ENCODE data around the gene MBNL1. TPM values are rescaled to one million over a fixed set of nuclear protein-coding genes. Genes with fewer than 3 reads are reported as not detected.

The MBNL1 gene
- total RNA-seq, 1 experiment from 2014 or later: 265 TPM

DNA sequence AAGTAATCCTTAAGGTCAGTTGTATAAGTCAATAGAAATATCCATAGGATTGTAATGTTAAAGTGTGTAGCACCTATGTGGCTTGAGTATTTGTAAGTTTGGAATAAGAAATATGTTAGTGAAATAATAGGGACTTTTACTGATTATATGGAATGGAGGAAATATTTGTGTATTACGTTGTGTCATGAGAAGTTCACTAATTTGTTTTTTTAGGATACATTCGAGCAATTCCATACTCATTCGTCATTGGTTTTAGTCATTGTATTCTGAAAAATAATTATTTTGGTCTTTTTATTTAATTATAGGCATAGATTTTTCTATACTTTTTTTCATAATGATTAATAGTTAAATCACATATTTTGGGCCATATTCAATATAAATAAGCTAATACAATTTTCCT lies 21.0 kb downstream of the MBNL1 start:
- Histone ChIP-seq H3K4me1 (ENCODE audit: low read length) (peaks cover 82% of the 10 kb centered on the region), H3K36me3 (ENCODE audit: insufficient read depth, low read length) (no peaks in the 10 kb centered on the region; the same call in 1 of the 2 replicates), H3K27me3 (ENCODE audit: low read length) (no peaks in the 10 kb centered on the region), H3K79me2 (ENCODE audit: low read length) (peaks cover 97% of the 10 kb centered on the region), H3K9me3 (ENCODE audit: low read length) (no peaks in the 10 kb centered on the region), H3K9ac (ENCODE audit: low read length) (no peak overlapping the region), H3K4me2 (ENCODE audit: low read depth, low read length, poor library complexity, severe bottlenecking) (peak overlapping the region; percentile 44), H2AFZ (ENCODE audit: low read length) (no peak overlapping the region), H3K4me3 (ENCODE audit: low read length) (peak overlapping the region; percentile 3; the same call in 1 of the 2 replicates), H3K27ac (ENCODE audit: low read length) (peak overlapping the region; percentile 61), H4K20me1 (ENCODE audit: insufficient read depth, low read depth, low read length) (0 out of 2 replicates have a peak, but pooled peaks cover 11% of the 10 kb centered on the region), H3K9me2 (replicated peaks; ENCODE audit: insufficient read depth, low read length) (no peaks in the 10 kb centered on the region)
- DNase-seq: no peak

DNA sequence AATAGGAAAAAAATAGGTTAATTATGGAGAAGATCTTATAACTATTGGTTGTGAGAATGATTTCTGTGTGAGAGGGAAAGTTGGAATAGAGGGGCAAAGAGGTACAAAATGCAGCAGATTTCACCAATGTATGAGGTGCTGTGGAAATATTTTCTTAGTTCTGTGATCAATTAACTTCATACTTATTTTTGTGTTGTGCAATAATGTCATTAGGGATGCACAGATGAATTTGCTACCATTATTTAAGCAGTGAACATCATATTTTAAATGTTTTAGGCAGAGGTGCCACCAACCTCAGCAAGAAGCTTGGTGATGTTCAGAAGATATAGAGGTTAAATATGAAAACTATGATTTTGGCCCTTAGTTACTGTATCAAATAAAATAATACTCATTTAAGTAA lies 21.6 kb downstream of the MBNL1 start:
- peak overlapping the region; percentile 61 for H3K27ac ChIP-seq (ENCODE audit: low read length)
- no peaks in the 10 kb centered on the region; the same call in 1 of the 2 replicates for H3K36me3 ChIP-seq (ENCODE audit: insufficient read depth, low read length)
- DNase-seq: no peak
- peak overlapping the region; percentile 3; the same call in 1 of the 2 replicates for H3K4me3 ChIP-seq (ENCODE audit: low read length)
- no peaks in the 10 kb centered on the region for H3K9me2 ChIP-seq (replicated peaks; ENCODE audit: insufficient read depth, low read length)
- no peaks in the 10 kb centered on the region for H3K9me3 ChIP-seq (ENCODE audit: low read length)
- H2AFZ ChIP-seq (ENCODE audit: low read length): no peak overlapping the region
- no peak overlapping the region; the same call in 1 of the 2 replicates for H3K9ac ChIP-seq (ENCODE audit: low read length)
- H4K20me1 ChIP-seq (ENCODE audit: insufficient read depth, low read depth, low read length): 0 out of 2 replicates have a peak, but pooled peaks cover 11% of the 10 kb centered on the region
- peak overlapping the region; percentile 44 for H3K4me2 ChIP-seq (ENCODE audit: low read depth, low read length, poor library complexity, severe bottlenecking)
- no peaks in the 10 kb centered on the region for H3K27me3 ChIP-seq (ENCODE audit: low read length)
- peaks cover 82% of the 10 kb centered on the region for H3K4me1 ChIP-seq (ENCODE audit: low read length)
- H3K79me2 ChIP-seq (ENCODE audit: low read length): peaks cover 97% of the 10 kb centered on the region

DNA sequence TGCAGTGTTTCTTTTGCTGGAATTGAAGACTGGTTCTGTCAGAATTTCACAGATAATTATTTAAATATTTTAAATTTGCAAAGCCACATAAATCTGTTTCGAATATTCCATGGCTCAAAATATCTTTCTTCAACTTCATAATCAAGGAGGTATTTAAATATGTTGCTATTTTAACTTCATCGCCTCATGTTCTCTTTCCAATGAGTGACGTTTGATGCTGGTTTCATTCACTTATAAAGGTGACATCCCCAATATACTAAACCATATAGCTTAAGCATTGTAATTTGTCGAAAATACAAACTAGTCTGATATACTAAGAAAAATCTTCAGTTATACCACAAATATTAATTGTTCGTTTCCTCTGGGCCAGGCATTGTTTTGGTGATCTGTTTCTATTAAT lies 22.5 kb downstream of the MBNL1 start:
- Histone ChIP-seq H4K20me1 (ENCODE audit: insufficient read depth, low read depth, low read length) (0 out of 2 replicates have a peak, but pooled peaks cover 11% of the 10 kb centered on the region), H3K27ac (ENCODE audit: low read length) (peak overlapping the region; percentile 61)

DNA sequence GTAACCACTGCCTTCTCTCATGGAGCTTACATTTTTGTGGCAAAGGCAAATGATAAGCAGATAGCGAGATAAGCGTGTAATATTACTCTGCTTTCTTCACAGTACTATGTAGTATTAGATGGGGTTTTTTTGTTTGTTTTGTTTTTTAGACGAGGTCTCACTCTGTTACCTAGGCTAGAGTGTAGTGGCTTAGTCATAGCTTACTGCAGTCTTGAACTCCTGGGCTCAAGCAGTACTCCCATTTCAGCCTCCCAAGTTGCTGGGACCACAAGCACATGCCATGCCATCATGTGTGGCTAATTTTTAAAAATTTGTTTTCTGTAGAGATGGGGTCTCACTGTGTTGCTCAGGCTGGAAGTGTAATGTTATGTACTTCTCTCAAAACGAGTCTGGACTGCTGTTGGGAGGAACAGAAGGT lies 22.9 kb downstream of the MBNL1 start:
- Histone ChIP-seq H4K20me1 (ENCODE audit: insufficient read depth, low read depth, low read length) (0 out of 2 replicates have a peak, but pooled peaks cover 11% of the 10 kb centered on the region), H2AFZ (ENCODE audit: low read length) (no peak overlapping the region), H3K9me2 (replicated peaks; ENCODE audit: insufficient read depth, low read length) (no peaks in the 10 kb centered on the region), H3K9me3 (ENCODE audit: low read length) (no peaks in the 10 kb centered on the region), H3K4me3 (ENCODE audit: low read length) (no peak overlapping the region), H3K9ac (ENCODE audit: low read length) (no peak overlapping the region), H3K36me3 (ENCODE audit: insufficient read depth, low read length) (no peaks in the 10 kb centered on the region; the same call in 1 of the 2 replicates), H3K27ac (ENCODE audit: low read length) (peak overlapping the region; percentile 61), H3K4me2 (ENCODE audit: low read depth, low read length, poor library complexity, severe bottlenecking) (peak overlapping the region; percentile 44), H3K27me3 (ENCODE audit: low read length) (no peaks in the 10 kb centered on the region), H3K4me1 (ENCODE audit: low read length) (peaks cover 89% of the 10 kb centered on the region), H3K79me2 (ENCODE audit: low read length) (peaks cover 100% of the 10 kb centered on the region)
- no peak for DNase-seq

More for the DNA sequence above, 22.5 kb downstream of the MBNL1 start:
- Histone ChIP-seq H3K9me3 (ENCODE audit: low read length) (no peaks in the 10 kb centered on the region), H2AFZ (ENCODE audit: low read length) (no peak overlapping the region), H3K4me1 (ENCODE audit: low read length) (peaks cover 87% of the 10 kb centered on the region), H3K4me3 (ENCODE audit: low read length) (no peak overlapping the region), H3K79me2 (ENCODE audit: low read length) (peaks cover 98% of the 10 kb centered on the region), H3K36me3 (ENCODE audit: insufficient read depth, low read length) (no peaks in the 10 kb centered on the region; the same call in 1 of the 2 replicates), H3K9ac (ENCODE audit: low read length) (no peak overlapping the region), H3K27me3 (ENCODE audit: low read length) (no peaks in the 10 kb centered on the region), H3K9me2 (replicated peaks; ENCODE audit: insufficient read depth, low read length) (no peaks in the 10 kb centered on the region), H3K4me2 (ENCODE audit: low read depth, low read length, poor library complexity, severe bottlenecking) (peak overlapping the region; percentile 44)
- peak; percentile 62 for DNase-seq

DNA sequence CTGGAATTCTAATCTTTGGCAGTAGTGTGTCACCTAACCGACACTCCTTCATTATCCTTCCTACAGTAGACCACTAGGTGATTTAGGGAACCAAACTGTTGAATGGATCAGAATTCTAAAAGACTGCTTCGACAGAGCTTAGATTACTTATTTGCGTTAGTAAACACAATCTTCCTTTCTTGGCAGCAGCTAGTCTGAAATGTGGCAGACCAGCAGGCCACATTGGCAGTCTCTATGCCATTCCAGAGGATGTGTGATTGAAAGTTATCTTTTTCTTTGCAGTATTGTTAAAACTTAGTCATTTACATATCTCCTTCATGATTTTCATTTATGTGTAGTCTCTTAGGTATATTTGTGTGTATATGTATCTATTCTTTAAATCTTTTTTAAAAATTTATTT lies 23.6 kb downstream of the MBNL1 start:
- H3K27me3 ChIP-seq (ENCODE audit: low read length): no peaks in the 10 kb centered on the region
- no peak overlapping the region for H2AFZ ChIP-seq (ENCODE audit: low read length)
- H3K9me2 ChIP-seq (replicated peaks; ENCODE audit: insufficient read depth, low read length): no peaks in the 10 kb centered on the region
- peak overlapping the region; percentile 61; the same call in 1 of the 2 replicates for H3K27ac ChIP-seq (ENCODE audit: low read length)
- no peak overlapping the region for H3K4me3 ChIP-seq (ENCODE audit: low read length)
- no peak overlapping the region for H3K9ac ChIP-seq (ENCODE audit: low read length)
- H3K4me1 ChIP-seq (ENCODE audit: low read length): peaks cover 91% of the 10 kb centered on the region
- H3K4me2 ChIP-seq (ENCODE audit: low read depth, low read length, poor library complexity, severe bottlenecking): no peak overlapping the region
- 0 out of 2 replicates have a peak, but pooled peaks cover 11% of the 10 kb centered on the region for H4K20me1 ChIP-seq (ENCODE audit: insufficient read depth, low read depth, low read length)
- no peaks in the 10 kb centered on the region for H3K9me3 ChIP-seq (ENCODE audit: low read length)
- no peak for DNase-seq
- H3K36me3 ChIP-seq (ENCODE audit: insufficient read depth, low read length): no peaks in the 10 kb centered on the region; the same call in 1 of the 2 replicates
- peaks cover 100% of the 10 kb centered on the region for H3K79me2 ChIP-seq (ENCODE audit: low read length)

DNA sequence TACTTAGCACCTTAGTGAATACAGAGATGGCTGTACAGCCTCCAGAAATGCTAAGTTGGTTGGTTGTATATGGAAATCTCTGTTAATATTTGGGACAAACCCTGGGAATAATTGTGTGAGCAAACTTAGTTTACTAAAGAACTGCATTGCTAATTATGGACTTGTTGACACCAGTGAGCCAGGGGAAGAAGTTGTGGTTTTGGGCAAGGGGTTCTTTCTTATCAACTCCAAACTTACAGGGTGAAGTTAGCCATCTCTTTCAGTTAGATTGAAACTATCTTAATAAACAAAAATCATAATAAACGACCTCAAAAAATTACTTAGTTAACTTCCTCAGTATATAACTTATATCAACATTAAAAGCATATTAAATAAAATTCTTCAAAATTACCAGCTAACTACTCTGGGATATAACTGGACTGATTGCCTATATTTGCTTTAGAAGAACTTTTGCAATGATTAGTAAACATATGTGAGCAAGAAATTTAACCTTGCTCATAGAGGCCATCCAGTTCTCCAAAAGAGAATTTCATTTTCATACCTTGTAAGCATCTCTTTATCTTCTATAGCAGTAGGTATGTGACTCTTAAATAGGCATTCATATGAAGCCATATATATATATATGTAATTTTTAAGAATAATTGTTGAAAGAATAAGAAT lies 24.7 kb downstream of the MBNL1 start:
- H3K9me2 ChIP-seq (replicated peaks; ENCODE audit: insufficient read depth, low read length): no peaks in the 10 kb centered on the region
- H3K9me3 ChIP-seq (ENCODE audit: low read length): no peaks in the 10 kb centered on the region
- H2AFZ ChIP-seq (ENCODE audit: low read length): no peak overlapping the region
- no peak overlapping the region for H3K9ac ChIP-seq (ENCODE audit: low read length)
- no peaks in the 10 kb centered on the region for H3K27me3 ChIP-seq (ENCODE audit: low read length)
- peaks cover 100% of the 10 kb centered on the region for H3K79me2 ChIP-seq (ENCODE audit: low read length)
- H3K36me3 ChIP-seq (ENCODE audit: insufficient read depth, low read length): no peaks in the 10 kb centered on the region
- H3K4me3 ChIP-seq (ENCODE audit: low read length): no peak overlapping the region
- H3K4me1 ChIP-seq (ENCODE audit: low read length): peaks cover 90% of the 10 kb centered on the region
- DNase-seq: no peak
- peak overlapping the region; percentile 30 for H3K27ac ChIP-seq (ENCODE audit: low read length)
- H4K20me1 ChIP-seq (ENCODE audit: insufficient read depth, low read depth, low read length): 0 out of 2 replicates have a peak, but pooled peaks cover 11% of the 10 kb centered on the region
- H3K4me2 ChIP-seq (ENCODE audit: low read depth, low read length, poor library complexity, severe bottlenecking): peak overlapping the region; percentile 3

DNA sequence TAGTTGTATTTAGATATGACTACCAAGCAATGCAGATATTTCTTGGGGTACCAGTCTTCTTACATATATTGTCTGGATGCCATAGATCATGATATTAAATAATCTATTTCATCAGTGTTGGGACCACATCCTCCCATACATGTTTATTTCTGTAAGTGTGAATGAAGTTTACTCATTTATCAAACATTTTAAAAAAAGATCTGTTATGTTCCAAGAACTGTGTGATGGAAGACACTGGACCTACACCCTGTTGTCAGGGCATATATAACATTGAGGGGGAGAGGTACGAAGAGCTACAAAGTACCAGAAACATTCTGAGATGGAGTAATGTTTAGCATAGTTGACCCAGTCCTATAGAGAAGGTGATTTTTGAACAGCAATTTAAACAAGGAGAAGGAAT lies 26.6 kb downstream of the MBNL1 start:
- Histone ChIP-seq H2AFZ (ENCODE audit: low read length) (no peak overlapping the region), H3K79me2 (ENCODE audit: low read length) (peaks cover 100% of the 10 kb centered on the region), H3K36me3 (ENCODE audit: insufficient read depth, low read length) (peaks cover 8% of the 10 kb centered on the region; the same call in 1 of the 2 replicates), H3K27ac (ENCODE audit: low read length) (peak overlapping the region; percentile 56), H3K27me3 (ENCODE audit: low read length) (no peaks in the 10 kb centered on the region), H3K9ac (ENCODE audit: low read length) (no peak overlapping the region), H3K4me1 (ENCODE audit: low read length) (peaks cover 90% of the 10 kb centered on the region), H3K9me2 (replicated peaks; ENCODE audit: insufficient read depth, low read length) (no peaks in the 10 kb centered on the region), H3K4me2 (ENCODE audit: low read depth, low read length, poor library complexity, severe bottlenecking) (peak overlapping the region; percentile 12), H4K20me1 (ENCODE audit: insufficient read depth, low read depth, low read length) (0 out of 2 replicates have a peak, but pooled peaks cover 11% of the 10 kb centered on the region), H3K9me3 (ENCODE audit: low read length) (no peaks in the 10 kb centered on the region), H3K4me3 (ENCODE audit: low read length) (no peak overlapping the region)
- no peak for DNase-seq

DNA sequence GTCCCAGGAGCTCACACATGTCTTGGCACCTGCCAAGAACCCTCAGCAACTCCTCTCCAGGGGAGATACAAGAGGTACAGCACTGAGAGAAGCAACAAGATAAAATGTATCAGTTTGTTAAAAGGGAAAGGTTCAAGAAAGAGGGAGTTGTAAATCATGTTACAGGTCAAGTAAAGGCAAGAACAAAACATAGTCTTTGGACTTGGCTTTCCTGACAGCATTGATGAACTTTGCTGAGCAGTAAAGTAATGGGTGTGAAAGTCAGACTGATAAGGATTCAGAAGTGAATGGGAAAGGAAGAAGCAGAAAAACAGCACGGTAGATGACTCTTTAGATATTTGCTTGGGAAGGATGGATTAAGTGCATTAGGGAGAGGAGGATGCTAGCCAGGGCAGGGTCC lies 27.1 kb downstream of the MBNL1 start:
- Histone ChIP-seq H3K4me3 (ENCODE audit: low read length) (no peak overlapping the region), H3K79me2 (ENCODE audit: low read length) (peaks cover 100% of the 10 kb centered on the region), H3K27ac (ENCODE audit: low read length) (peak overlapping the region; percentile 56), H3K9me2 (replicated peaks; ENCODE audit: insufficient read depth, low read length) (no peaks in the 10 kb centered on the region), H3K4me1 (ENCODE audit: low read length) (peaks cover 90% of the 10 kb centered on the region), H3K36me3 (ENCODE audit: insufficient read depth, low read length) (peaks cover 8% of the 10 kb centered on the region; the same call in 1 of the 2 replicates), H3K4me2 (ENCODE audit: low read depth, low read length, poor library complexity, severe bottlenecking) (peak overlapping the region; percentile 12), H4K20me1 (ENCODE audit: insufficient read depth, low read depth, low read length) (0 out of 2 replicates have a peak, but pooled peaks cover 11% of the 10 kb centered on the region), H2AFZ (ENCODE audit: low read length) (no peak overlapping the region), H3K9ac (ENCODE audit: low read length) (no peak overlapping the region; the same call in 1 of the 2 replicates), H3K27me3 (ENCODE audit: low read length) (no peaks in the 10 kb centered on the region), H3K9me3 (ENCODE audit: low read length) (no peaks in the 10 kb centered on the region)
- no peak for DNase-seq

All from Karpas-422 (cell line).